ENCODE results near the gene INPP5B.
A peak's percentile ranks its signal among the peaks of the same experiment; 100 is the strongest.
"Not testable (repeated sequence)": the region's sequence is repeated elsewhere in the genome, so short reads cannot be mapped to it uniquely, and the experiment has no call there.

Gene INPP5B

GRCh38 chr1:37940299-37940947 is 6.4 kb downstream of the INPP5B start:
- Mint-ChIP-seq H3K27me3 (no peaks in the 10 kb centered on the region), H3K4me1 (ENCODE audit: low read depth) (peaks cover 5% of the 10 kb centered on the region), H3K27ac (no peak overlapping the region), H3K9me3 (no peaks in the 10 kb centered on the region), H3K36me3 (ENCODE audit: low read depth) (peaks cover 80% of the 10 kb centered on the region), H3K4me3 (no peak overlapping the region)
- intact Hi-C loops (cut with micrococcal nuclease), result no loop called here

- H3K9me3 Mint-ChIP-seq; intact Hi-C loops (cut with micrococcal nuclease); H3K4me1 Mint-ChIP-seq (ENCODE audit: low read depth); H3K27me3 Mint-ChIP-seq; H3K27ac Mint-ChIP-seq; H3K4me3 Mint-ChIP-seq: not testable (repeated sequence)
- H3K36me3 Mint-ChIP-seq (ENCODE audit: low read depth), result peaks cover 62% of the 10 kb centered on the region
Measured at GRCh38 chr1:37936760-37937159, 10.1 kb downstream of the INPP5B start.

GRCh38 chr1:37932759-37933158 is 14.1 kb downstream of the INPP5B start:
- no peaks in the 10 kb centered on the region for H3K27me3 Mint-ChIP-seq
- no peaks in the 10 kb centered on the region for H3K9me3 Mint-ChIP-seq
- intact Hi-C loops (cut with micrococcal nuclease), result no loop called here
- H3K4me3 Mint-ChIP-seq, result no peak overlapping the region
- peaks cover 25% of the 10 kb centered on the region for H3K4me1 Mint-ChIP-seq (ENCODE audit: low read depth)
- peaks cover 51% of the 10 kb centered on the region for H3K36me3 Mint-ChIP-seq (ENCODE audit: low read depth)
- H3K27ac Mint-ChIP-seq, result no peak overlapping the region

GRCh38 chr1:37931361-37932158 is 15.3 kb downstream of the INPP5B start:
- Mint-ChIP-seq H3K27me3 (no peaks in the 10 kb centered on the region), H3K4me3 (peak overlapping the region; percentile 93), H3K9me3 (no peaks in the 10 kb centered on the region), H3K4me1 (ENCODE audit: low read depth) (peaks cover 37% of the 10 kb centered on the region), H3K36me3 (ENCODE audit: low read depth) (peaks cover 53% of the 10 kb centered on the region), H3K27ac (peak overlapping the region; percentile 87)
- intact Hi-C loops (cut with micrococcal nuclease), result no loop called here

- H3K4me1 Mint-ChIP-seq (ENCODE audit: low read depth), result peaks cover 42% of the 10 kb centered on the region
Measured at GRCh38 chr1:37931102-37931360, 15.8 kb downstream of the INPP5B start.

GRCh38 chr1:37930246-37931101 is 16.4 kb downstream of the INPP5B start:
- Mint-ChIP-seq H3K36me3 (ENCODE audit: low read depth) (peaks cover 44% of the 10 kb centered on the region), H3K4me1 (ENCODE audit: low read depth) (peaks cover 48% of the 10 kb centered on the region), H3K27ac (peak overlapping the region; percentile 87), H3K9me3 (no peaks in the 10 kb centered on the region), H3K4me3 (peak overlapping the region; percentile 93), H3K27me3 (no peaks in the 10 kb centered on the region)
- intact Hi-C loops (cut with micrococcal nuclease), result no loop called here

More at GRCh38 chr1:37931102-37931360, 15.8 kb downstream of the INPP5B start:
- Mint-ChIP-seq H3K9me3 (no peaks in the 10 kb centered on the region), H3K4me3 (peak overlapping the region; percentile 93), H3K36me3 (ENCODE audit: low read depth) (peaks cover 49% of the 10 kb centered on the region), H3K27me3 (no peaks in the 10 kb centered on the region), H3K27ac (peak overlapping the region; percentile 87)
- intact Hi-C loops (cut with micrococcal nuclease), result no loop called here

GRCh38 chr1:37926038-37926924 is 20.6 kb downstream of the INPP5B start:
- Mint-ChIP-seq H3K4me1 (ENCODE audit: low read depth) (peaks cover 68% of the 10 kb centered on the region), H3K9me3 (no peaks in the 10 kb centered on the region), H3K4me3 (no peak overlapping the region), H3K27me3 (no peaks in the 10 kb centered on the region), H3K27ac (peak overlapping the region; percentile 51), H3K36me3 (ENCODE audit: low read depth) (peaks cover 30% of the 10 kb centered on the region)
- intact Hi-C loops (cut with micrococcal nuclease), result no loop called here

GRCh38 chr1:37925316-37925715 is 21.5 kb downstream of the INPP5B start:
- Mint-ChIP-seq H3K27me3 (no peaks in the 10 kb centered on the region), H3K36me3 (ENCODE audit: low read depth) (peaks cover 29% of the 10 kb centered on the region), H3K4me1 (ENCODE audit: low read depth) (peaks cover 58% of the 10 kb centered on the region), H3K4me3 (no peak overlapping the region), H3K27ac (peak overlapping the region; percentile 51), H3K9me3 (no peaks in the 10 kb centered on the region)
- intact Hi-C loops (cut with micrococcal nuclease), result no loop called here

GRCh38 chr1:37923551-37923889 is 23.3 kb downstream of the INPP5B start:
- H3K4me1 Mint-ChIP-seq (ENCODE audit: low read depth), result peaks cover 60% of the 10 kb centered on the region

GRCh38 chr1:37922767-37923550 is 23.9 kb downstream of the INPP5B start:
- intact Hi-C loops (cut with micrococcal nuclease), result no loop called here
- Mint-ChIP-seq H3K36me3 (ENCODE audit: low read depth) (peaks cover 32% of the 10 kb centered on the region), H3K4me3 (no peak overlapping the region), H3K9me3 (no peaks in the 10 kb centered on the region), H3K27ac (peak overlapping the region; percentile 61), H3K4me1 (ENCODE audit: low read depth) (peaks cover 61% of the 10 kb centered on the region), H3K27me3 (no peaks in the 10 kb centered on the region)

More at GRCh38 chr1:37923551-37923889, 23.3 kb downstream of the INPP5B start:
- intact Hi-C loops (cut with micrococcal nuclease), result no loop called here
- H3K27me3 Mint-ChIP-seq, result no peaks in the 10 kb centered on the region
- peaks cover 34% of the 10 kb centered on the region for H3K36me3 Mint-ChIP-seq (ENCODE audit: low read depth)
- no peaks in the 10 kb centered on the region for H3K9me3 Mint-ChIP-seq
- H3K27ac Mint-ChIP-seq, result peak overlapping the region; percentile 61
- H3K4me3 Mint-ChIP-seq, result no peak overlapping the region

- intact Hi-C loops (cut with micrococcal nuclease), result no loop called here
- Mint-ChIP-seq H3K4me1 (ENCODE audit: low read depth) (peaks cover 37% of the 10 kb centered on the region), H3K36me3 (ENCODE audit: low read depth) (peaks cover 25% of the 10 kb centered on the region), H3K27ac (no peak overlapping the region), H3K27me3 (no peaks in the 10 kb centered on the region), H3K4me3 (no peak overlapping the region), H3K9me3 (no peaks in the 10 kb centered on the region)
Measured at GRCh38 chr1:37919277-37919676, 27.6 kb downstream of the INPP5B start.

- H3K4me1 Mint-ChIP-seq (ENCODE audit: low read depth), result peaks cover 19% of the 10 kb centered on the region
- intact Hi-C loops (cut with micrococcal nuclease), result no loop called here
- no peaks in the 10 kb centered on the region for H3K27me3 Mint-ChIP-seq
- H3K27ac Mint-ChIP-seq, result no peak overlapping the region
- H3K36me3 Mint-ChIP-seq (ENCODE audit: low read depth), result peaks cover 15% of the 10 kb centered on the region
- H3K4me3 Mint-ChIP-seq, result no peak overlapping the region
- no peaks in the 10 kb centered on the region for H3K9me3 Mint-ChIP-seq
Measured at GRCh38 chr1:37915476-37916093, 31.3 kb downstream of the INPP5B start.
